ENCODE results near the gene PRKCZ.

Gene PRKCZ

DNA sequence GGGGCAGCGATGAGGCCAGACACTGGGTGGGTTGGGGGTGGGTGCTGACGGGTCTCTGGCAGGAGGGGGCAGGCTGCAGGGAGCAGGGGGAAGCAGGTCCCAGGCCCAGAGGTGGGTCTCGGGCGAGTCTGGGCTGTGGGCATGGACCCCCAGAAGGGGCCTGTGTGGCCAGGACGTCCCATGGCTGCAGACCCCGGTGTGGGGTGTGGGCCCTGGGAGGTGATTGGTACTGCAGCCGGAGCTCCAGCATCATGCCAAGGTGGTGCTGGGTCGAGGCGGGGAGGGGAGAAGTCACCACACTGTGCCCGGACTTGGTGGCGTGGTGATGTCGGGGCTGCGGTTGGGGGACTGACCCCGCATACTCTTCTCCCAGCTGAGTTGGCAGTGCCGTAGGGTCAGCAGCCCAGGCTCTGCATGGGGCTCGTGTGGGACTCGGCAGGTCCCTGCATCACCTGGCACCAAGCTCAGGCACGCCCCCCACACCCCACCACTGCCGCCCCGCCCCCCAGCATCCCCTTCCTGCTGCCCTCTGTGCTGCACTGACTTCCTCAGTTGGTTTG, 31.2 kb downstream of the PRKCZ start:
- TF ChIP-seq, protein P1, sequence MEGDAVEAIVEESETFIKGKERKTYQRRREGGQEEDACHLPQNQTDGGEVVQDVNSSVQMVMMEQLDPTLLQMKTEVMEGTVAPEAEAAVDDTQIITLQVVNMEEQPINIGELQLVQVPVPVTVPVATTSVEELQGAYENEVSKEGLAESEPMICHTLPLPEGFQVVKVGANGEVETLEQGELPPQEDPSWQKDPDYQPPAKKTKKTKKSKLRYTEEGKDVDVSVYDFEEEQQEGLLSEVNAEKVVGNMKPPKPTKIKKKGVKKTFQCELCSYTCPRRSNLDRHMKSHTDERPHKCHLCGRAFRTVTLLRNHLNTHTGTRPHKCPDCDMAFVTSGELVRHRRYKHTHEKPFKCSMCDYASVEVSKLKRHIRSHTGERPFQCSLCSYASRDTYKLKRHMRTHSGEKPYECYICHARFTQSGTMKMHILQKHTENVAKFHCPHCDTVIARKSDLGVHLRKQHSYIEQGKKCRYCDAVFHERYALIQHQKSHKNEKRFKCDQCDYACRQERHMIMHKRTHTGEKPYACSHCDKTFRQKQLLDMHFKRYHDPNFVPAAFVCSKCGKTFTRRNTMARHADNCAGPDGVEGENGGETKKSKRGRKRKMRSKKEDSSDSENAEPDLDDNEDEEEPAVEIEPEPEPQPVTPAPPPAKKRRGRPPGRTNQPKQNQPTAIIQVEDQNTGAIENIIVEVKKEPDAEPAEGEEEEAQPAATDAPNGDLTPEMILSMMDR (IDR thresholded peaks at IDR 0.05; ENCODE audit: low read depth, low read length), result no peak
- no peak for DNase-seq (ENCODE audit: low read depth, low spot score)
- in situ Hi-C loops (cut with HindIII; ENCODE audit: low sequenced_read_pairs), result no loop called here
- H3K4me3 ChIP-seq (ENCODE audit: low read depth, low read length), result no peak overlapping the region

DNA sequence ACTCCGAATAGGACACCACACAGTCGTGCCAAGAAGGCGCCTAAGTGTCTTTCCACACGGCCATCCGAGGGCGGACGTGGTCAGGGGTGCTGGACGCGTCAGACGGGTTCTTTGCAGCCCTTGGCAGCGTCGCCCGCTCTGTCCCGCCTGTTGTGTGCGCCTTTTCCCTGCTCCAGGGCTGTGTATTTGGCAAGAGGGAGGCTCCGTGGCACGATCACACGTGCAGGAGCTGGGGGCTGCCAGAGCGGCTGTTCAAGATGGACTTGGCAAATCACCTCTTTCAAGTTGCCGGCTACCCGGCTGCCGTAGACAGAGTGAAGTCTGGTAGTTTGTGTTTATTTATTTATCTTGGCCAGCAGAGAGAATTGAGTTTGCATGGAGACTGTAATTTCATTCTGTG, 31.9 kb downstream of the PRKCZ start:
- H3K4me3 ChIP-seq (ENCODE audit: low read depth, low read length), result no peak overlapping the region
- in situ Hi-C loops (cut with HindIII; ENCODE audit: low sequenced_read_pairs), result no loop called here
- TF ChIP-seq, protein P1 (IDR thresholded peaks at IDR 0.05; ENCODE audit: low read depth, low read length), result no peak
- no peak for DNase-seq (ENCODE audit: low read depth, low spot score)

DNA sequence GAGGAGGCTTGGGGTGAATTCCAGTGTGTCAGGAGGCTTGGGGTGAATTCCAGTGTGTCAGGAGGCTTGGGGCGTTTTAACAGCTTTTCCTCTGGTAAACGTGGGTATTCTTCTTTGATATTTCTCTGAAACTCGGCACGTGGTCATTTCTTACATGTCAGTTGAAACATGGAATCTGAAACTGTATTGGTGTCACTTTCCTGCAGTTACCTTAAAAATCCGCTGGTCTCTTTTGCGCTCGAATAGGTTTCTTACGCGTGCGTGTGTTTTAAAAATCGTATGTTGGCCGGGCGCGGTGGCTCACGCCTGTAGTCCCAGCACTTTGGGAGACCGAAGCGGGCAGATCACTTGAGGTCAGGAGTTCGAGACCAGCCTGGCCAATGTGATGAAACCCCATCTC, 33.5 kb downstream of the PRKCZ start:
- no peak for DNase-seq (ENCODE audit: low read depth, low spot score)
- TF ChIP-seq, protein P1 (IDR thresholded peaks at IDR 0.05; ENCODE audit: low read depth, low read length), result no peak
- in situ Hi-C loops (cut with HindIII; ENCODE audit: low sequenced_read_pairs), result no loop called here
- no peak overlapping the region for H3K4me3 ChIP-seq (ENCODE audit: low read depth, low read length)

DNA sequence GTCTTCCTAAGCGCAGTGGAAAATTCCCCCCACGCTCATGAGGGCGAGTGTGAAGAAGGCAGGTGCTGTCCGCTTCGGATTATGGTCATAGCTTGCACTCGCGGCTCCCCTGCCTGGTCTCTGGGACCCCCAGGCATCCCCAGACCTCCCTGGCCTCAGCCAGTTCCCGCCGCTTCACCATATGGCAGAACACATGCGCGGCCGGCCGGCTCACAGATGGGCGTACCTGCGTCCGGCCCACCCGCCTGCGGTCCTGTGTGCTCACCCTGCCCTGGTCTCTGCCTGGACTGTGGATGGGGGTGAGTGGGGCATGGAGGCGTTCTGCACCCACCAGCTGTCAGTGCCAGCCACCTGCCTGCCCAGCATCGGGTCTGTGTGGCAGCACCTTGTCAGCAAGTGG, 34.1 kb downstream of the PRKCZ start:
- H3K4me3 ChIP-seq (ENCODE audit: low read depth, low read length), result no peak overlapping the region
- DNase-seq (ENCODE audit: low read depth, low spot score), result no peak
- TF ChIP-seq, protein P1 (IDR thresholded peaks at IDR 0.05; ENCODE audit: low read depth, low read length), result no peak
- in situ Hi-C loops (cut with HindIII; ENCODE audit: low sequenced_read_pairs), result no loop called here

DNA sequence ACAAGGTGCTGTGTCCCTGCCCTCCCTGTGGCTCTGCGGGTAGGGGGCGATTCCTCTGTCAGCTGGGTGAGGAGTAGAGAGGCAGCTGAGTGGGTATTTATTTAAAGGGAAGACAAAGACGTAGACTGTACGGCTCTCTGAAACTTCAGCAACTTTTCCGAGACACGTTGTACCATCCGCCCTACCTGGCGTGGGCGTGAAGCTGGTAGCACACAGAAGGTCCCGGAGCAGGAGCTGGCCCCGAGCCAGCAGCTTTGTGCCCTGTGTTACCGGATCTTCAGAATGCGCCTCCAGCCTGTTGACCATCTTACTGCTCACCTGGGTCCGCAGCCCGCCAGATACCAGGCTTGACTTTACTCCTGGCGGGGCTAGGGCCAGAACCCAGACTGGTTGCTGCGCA, 34.9 kb downstream of the PRKCZ start:
- H3K4me3 ChIP-seq (ENCODE audit: low read depth, low read length), result no peak overlapping the region
- TF ChIP-seq, protein P1 (IDR thresholded peaks at IDR 0.05; ENCODE audit: low read depth, low read length), result no peak
- DNase-seq (ENCODE audit: low read depth, low spot score), result no peak
- in situ Hi-C loops (cut with HindIII; ENCODE audit: low sequenced_read_pairs), result no loop called here

DNA sequence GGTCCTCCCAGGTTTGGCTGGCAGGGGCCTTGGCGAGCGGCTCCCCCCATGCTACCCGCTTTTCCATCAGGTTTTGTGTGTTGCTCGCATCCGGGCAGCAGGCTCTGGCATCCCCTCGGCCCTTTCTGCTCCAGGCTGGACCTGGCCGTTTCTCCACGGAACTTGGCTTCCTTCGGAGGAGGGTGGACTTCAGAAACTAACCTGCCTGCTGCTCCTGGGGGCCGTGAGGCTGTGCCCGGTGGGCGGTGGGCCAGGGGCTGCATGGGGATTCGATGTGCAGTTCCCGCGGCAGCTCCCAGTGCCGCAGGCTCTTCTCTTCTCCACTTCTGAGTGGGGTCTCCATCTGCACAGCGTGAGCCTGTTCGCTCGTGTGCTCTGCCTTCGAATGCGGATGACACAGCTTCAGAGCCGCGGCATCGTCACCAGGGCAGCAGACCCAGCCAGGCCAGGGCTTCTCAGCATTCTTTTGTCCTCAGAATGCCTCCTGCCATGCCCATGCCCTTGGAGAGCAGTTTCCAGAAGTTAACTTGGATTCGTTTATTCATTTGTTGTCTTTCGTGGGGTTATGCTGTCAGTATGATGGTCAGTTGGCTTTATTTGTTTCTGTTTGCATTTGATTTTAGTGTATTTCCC, 36.4 kb downstream of the PRKCZ start:
- no peak for DNase-seq (ENCODE audit: low read depth, low spot score)
- no peak overlapping the region for H3K4me3 ChIP-seq (ENCODE audit: low read depth, low read length)
- TF ChIP-seq, protein P1 (IDR thresholded peaks at IDR 0.05; ENCODE audit: low read depth, low read length), result no peak
- in situ Hi-C loops (cut with HindIII; ENCODE audit: low sequenced_read_pairs), result no loop called here

Measured in astrocyte of the spinal cord (primary cell).